ENCODE data around the gene OR8B3.

The OR8B3 gene

DNA sequence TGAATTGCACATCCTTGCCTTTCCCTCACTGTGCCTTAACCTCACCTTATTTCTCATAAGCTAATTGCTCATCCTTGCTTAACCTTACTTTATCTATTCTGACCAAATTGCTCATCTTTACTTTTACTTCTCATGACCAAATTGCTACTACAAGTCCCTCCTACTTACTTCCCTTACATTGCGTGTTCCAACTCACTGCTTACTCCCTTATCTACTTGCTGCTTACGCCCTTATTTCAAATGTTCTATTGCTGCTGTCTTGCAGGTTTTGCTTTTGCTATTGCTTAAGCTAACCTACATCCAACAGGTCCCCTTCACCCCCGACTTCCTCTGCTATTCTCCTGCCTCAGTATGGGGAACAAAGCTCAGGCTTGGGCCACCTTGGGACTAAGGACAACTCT lies 22.5 kb downstream of the OR8B3 start:
- DNase-seq (ENCODE audit: low read depth in 2 of 2), result no peak

DNA sequence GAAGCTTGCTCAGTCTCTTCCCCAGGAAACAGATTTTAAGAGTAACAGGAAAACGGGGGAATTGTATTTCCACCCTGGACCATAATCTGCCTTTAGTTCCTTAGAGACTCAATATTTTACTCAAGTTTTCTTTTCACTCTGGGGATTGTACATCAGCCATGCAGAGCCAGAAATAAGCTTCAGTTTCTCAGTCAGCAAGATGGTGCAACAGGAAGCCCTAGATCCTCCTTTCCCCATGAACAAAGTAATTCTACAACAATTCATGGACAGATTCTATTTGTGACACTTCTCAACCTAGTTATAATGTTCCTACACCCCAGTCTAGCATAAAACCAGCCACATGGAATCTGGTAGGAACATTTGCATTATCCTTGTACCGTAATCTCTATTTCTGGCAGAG lies 39.3 kb downstream of the OR8B3 start:
- no peak for DNase-seq (ENCODE audit: low read depth in 2 of 2)

- DNase-seq (ENCODE audit: low read depth in 2 of 2), result no peak
Observed at GRCh38 chr11:124346311-124346955, 52.4 kb downstream of the OR8B3 start.
